ENCODE results near the gene TTC14.

- TF ChIP-seq CTCF (IDR thresholded peaks at IDR 0.05; ENCODE audit: insufficient read depth, low read length, poor library complexity, severe bottlenecking) (no peak), EZH2phosphoT487 (conservative IDR thresholded peaks at IDR 0.05; ENCODE audit: low read length) (no peak)
These were observed 9.0 kb downstream of the TTC14 start for GRCh38 chr3:180611006-180611405.

Measured in SU-DHL-6 (cell line).